Transverse colon (tissue), 4 donors: Measurements from ENCODE around the gene HEXD.

Experiments
- EP300 ChIP-seq: sonication (generic); formaldehyde crosslinking; IDR thresholded peaks from one replicate; pipeline ENCODE4 v1.6.1; 2017; ENCODE audit warnings: antibody characterized with exemption, low read depth
- POLR2A ChIP-seq: fragments of 450-650 bp; IDR thresholded peaks from one replicate; pipeline ENCODE4 v1.6.1; 2016; ENCODE audit warnings: antibody characterized with exemption, mild to moderate bottlenecking, moderate library complexity
- POLR2AphosphoS5 ChIP-seq, 3 donors: sonication (generic); formaldehyde crosslinking; IDR thresholded peaks; one replicate each; pipeline ENCODE4 v1.6.1; 2016; ENCODE audit warnings: antibody characterized with exemption in 3 of 3
- TF ChIP-seq, protein P1 (sequence below), 5 experiments: fragments of 200-600 bp in 3 of 5; fragments of 450-650 bp in 2 of 5; sonication (generic) in 3 of 5; IDR thresholded peaks; 1 replicate in 2 of 5; 2 replicates in 3 of 5; pipeline ENCODE4 v1.5.1; 2016 to 2017; ENCODE audit warnings: antibody characterized with exemption in 5 of 5, inconsistent platforms in 3 of 5, mild to moderate bottlenecking in 2 of 5, moderate library complexity in 1 of 5

DNA sequence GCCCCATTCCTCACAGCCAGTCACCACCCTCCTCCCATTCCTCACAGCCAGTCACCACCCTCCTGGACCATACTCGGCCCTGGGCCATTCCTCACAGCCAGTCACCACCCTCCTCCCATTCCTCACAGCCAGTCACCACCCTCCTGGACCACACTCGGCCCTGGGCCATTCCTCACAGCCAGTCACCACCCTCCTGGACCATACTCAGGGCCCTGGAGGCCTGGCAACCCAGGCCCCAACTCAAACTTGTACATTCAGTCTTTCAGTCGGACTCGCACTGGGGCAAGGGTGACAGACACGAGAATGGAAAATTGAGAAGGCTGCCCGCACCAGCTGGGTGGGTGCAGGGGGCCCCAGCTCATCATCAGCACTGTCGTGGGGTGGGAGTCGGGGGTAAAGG, 71.0 kb downstream of the HEXD start:
- TF ChIP-seq, protein P1, sequence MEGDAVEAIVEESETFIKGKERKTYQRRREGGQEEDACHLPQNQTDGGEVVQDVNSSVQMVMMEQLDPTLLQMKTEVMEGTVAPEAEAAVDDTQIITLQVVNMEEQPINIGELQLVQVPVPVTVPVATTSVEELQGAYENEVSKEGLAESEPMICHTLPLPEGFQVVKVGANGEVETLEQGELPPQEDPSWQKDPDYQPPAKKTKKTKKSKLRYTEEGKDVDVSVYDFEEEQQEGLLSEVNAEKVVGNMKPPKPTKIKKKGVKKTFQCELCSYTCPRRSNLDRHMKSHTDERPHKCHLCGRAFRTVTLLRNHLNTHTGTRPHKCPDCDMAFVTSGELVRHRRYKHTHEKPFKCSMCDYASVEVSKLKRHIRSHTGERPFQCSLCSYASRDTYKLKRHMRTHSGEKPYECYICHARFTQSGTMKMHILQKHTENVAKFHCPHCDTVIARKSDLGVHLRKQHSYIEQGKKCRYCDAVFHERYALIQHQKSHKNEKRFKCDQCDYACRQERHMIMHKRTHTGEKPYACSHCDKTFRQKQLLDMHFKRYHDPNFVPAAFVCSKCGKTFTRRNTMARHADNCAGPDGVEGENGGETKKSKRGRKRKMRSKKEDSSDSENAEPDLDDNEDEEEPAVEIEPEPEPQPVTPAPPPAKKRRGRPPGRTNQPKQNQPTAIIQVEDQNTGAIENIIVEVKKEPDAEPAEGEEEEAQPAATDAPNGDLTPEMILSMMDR (IDR thresholded peaks at IDR 0.05), result no peak
- no peak for TF ChIP-seq POLR2AphosphoS5 (IDR thresholded peaks at IDR 0.05)
- TF ChIP-seq EP300, result no peak
- no peak for TF ChIP-seq POLR2A
